Neural cell (in vitro differentiated cells): ENCODE results near the gene SEPTIN8. TPM values are rescaled to one million over a fixed set of nuclear protein-coding genes. Genes with fewer than 3 reads are reported as not detected.

Experiments
- H2AFZ ChIP-seq: fragments of 200-600, 300-800 bp; sonication (generic), shearing (Covaris generic); 2 replicates; pipeline ENCODE4 v1.6.0; 2014; ENCODE audit warnings: low read depth, mild to moderate bottlenecking, antibody characterized with exemption, low read length, moderate library complexity
- H3F3A ChIP-seq: fragments of 200-600 bp; shearing (Covaris generic); 2 replicates; pipeline ENCODE4 v1.6.1; 2016; ENCODE audit warnings: mild to moderate bottlenecking, moderate library complexity, mixed read lengths, antibody characterized with exemption, low read length; ENCODE audit not compliant: insufficient read depth, poor library complexity, severe bottlenecking
- H3K27ac ChIP-seq: fragments of 200-600, 300-800 bp; sonication (generic), shearing (Covaris generic); 2 replicates; pipeline ENCODE4 v1.5.1; 2014; ENCODE audit warnings: mild to moderate bottlenecking, low read length, moderate library complexity
- H3K27me3 ChIP-seq: fragments of 300-800, 200-600 bp; sonication (generic), shearing (Covaris generic); 2 replicates; pipeline ENCODE4 v1.6.0; 2014; ENCODE audit warnings: mild to moderate bottlenecking, low read depth, low read length, moderate library complexity; ENCODE audit not compliant: insufficient read depth
- H3K36me3 ChIP-seq: fragments of 300-800, 200-600 bp; sonication (generic), shearing (Covaris generic); 2 replicates; pipeline ENCODE4 v1.5.1; 2014; ENCODE audit warnings: mild to moderate bottlenecking, antibody characterized with exemption, low read length, moderate library complexity; ENCODE audit not compliant: insufficient read depth
- H3K4me2 ChIP-seq: fragments of 300-800, 200-600 bp; sonication (generic), shearing (Covaris generic); 2 replicates; pipeline ENCODE4 v1.6.0; 2014; ENCODE audit warnings: mild to moderate bottlenecking, low read length
- H3K4me3 ChIP-seq: fragments of 300-800, 200-600 bp; sonication (generic), shearing (Covaris generic); 2 replicates; pipeline ENCODE4 v1.5.1; 2014; ENCODE audit warnings: mild to moderate bottlenecking, low read length, moderate library complexity
- H3K79me2 ChIP-seq: fragments of 200-600 bp; shearing (Covaris generic); replicated peaks from 2 replicates; pipeline ENCODE4 v1.6.0; 2014; ENCODE audit warnings: mild to moderate bottlenecking, low read length, moderate library complexity; ENCODE audit not compliant: insufficient read depth
- H3K9ac ChIP-seq: fragments of 300-800, 200-600 bp; sonication (generic), shearing (Covaris generic); 2 replicates; pipeline ENCODE4 v1.6.1; 2016; ENCODE audit warnings: mild to moderate bottlenecking, low read length, mixed read lengths
- H3K9me2 ChIP-seq: fragments of 200-600 bp; shearing (Covaris generic); 2 replicates; pipeline ENCODE4 v1.6.1; 2016; ENCODE audit warnings: mild to moderate bottlenecking, low read length, mixed read lengths; ENCODE audit not compliant: insufficient read depth
- H3K9me3 ChIP-seq: fragments of 200-600, 300-800 bp; sonication (generic), shearing (Covaris generic); 2 replicates; pipeline ENCODE4 v1.6.1; 2016; ENCODE audit warnings: mild to moderate bottlenecking, mixed run types, low read length, moderate library complexity, mixed read lengths
- H4K20me1 ChIP-seq: fragments of 200-600 bp; shearing (Covaris generic); 2 replicates; pipeline ENCODE4 v1.6.1; 2016; ENCODE audit warnings: mild to moderate bottlenecking, mixed run types; ENCODE audit not compliant: insufficient read depth
- CTCF ChIP-seq: fragments of 450-650 bp; IDR thresholded peaks from 2 replicates; pipeline ENCODE4 v1.5.1; 2014; ENCODE audit warnings: antibody characterized with exemption, mild to moderate bottlenecking, moderate library complexity; ENCODE audit not compliant: poor library complexity, severe bottlenecking
- EP300 ChIP-seq: fragments of 450-650 bp; conservative IDR thresholded peaks from 2 replicates; pipeline ENCODE4 v1.6.1; 2014; ENCODE audit warnings: antibody characterized with exemption, mild to moderate bottlenecking, moderate library complexity; ENCODE audit not compliant: poor library complexity, severe bottlenecking
- EZH2 ChIP-seq: fragments of 200-600, 300-800 bp; shearing (Covaris generic), sonication (generic); IDR thresholded peaks from 2 replicates; pipeline ENCODE4 v1.6.1; 2014; ENCODE audit warnings: antibody characterized with exemption, low read length, borderline replicate concordance, mild to moderate bottlenecking; ENCODE audit not compliant: insufficient read depth, poor library complexity, severe bottlenecking
- MXI1 ChIP-seq: fragments of 450-650 bp; conservative IDR thresholded peaks from 2 replicates; pipeline ENCODE4 v1.6.1; 2014; ENCODE audit warnings: antibody characterized with exemption, mild to moderate bottlenecking; ENCODE audit not compliant: poor library complexity, severe bottlenecking
- POLR2AphosphoS5 ChIP-seq: IDR thresholded peaks from 2 replicates; pipeline ENCODE4 v1.6.1; 2012
- RAD21 ChIP-seq: fragments of 450-650 bp; conservative IDR thresholded peaks from 2 replicates; pipeline ENCODE4 v1.6.1; 2014; ENCODE audit warnings: antibody characterized with exemption, mild to moderate bottlenecking, moderate library complexity
- REST ChIP-seq: IDR thresholded peaks from 2 replicates; pipeline ENCODE4 v1.6.1; 2012; ENCODE audit warnings: borderline replicate concordance
- SMC3 ChIP-seq: fragments of 450-650 bp; conservative IDR thresholded peaks from 2 replicates; pipeline ENCODE4 v1.6.1; 2014; ENCODE audit warnings: antibody characterized with exemption, mild to moderate bottlenecking, moderate library complexity; ENCODE audit not compliant: poor library complexity
- TAF1 ChIP-seq: IDR thresholded peaks from 2 replicates; pipeline ENCODE4 v1.6.1; 2012; ENCODE audit warnings: low read depth
- polyA plus RNA-seq: library from polyadenylated mRNA; depleted of rRNA; stranded (reverse); fragments of >200 nt; gene quantifications from 2 replicates; pipeline ENCODE4 v1.2.3, GENCODE V29; 2014

The SEPTIN8 gene
- polyA plus RNA-seq, 1 donor from 2014 or later: 37.7 TPM

- Histone ChIP-seq H3K4me3 (no peak overlapping the region), H3K9me2 (no peaks in the 10 kb centered on the region), H3K27me3 (no peaks in the 10 kb centered on the region), H3K9ac (no peak overlapping the region), H3K4me2 (no peak overlapping the region), H3F3A (no peaks in the 10 kb centered on the region), H2AFZ (no peak overlapping the region), H3K79me2 (no peaks in the 10 kb centered on the region), H3K36me3 (no peaks in the 10 kb centered on the region), H4K20me1 (no peaks in the 10 kb centered on the region), H3K9me3 (no peaks in the 10 kb centered on the region), H3K27ac (no peak overlapping the region)
- no peak for TF ChIP-seq RAD21
- TF ChIP-seq CTCF: no peak
- no peak for TF ChIP-seq TAF1
- TF ChIP-seq MXI1: no peak
- TF ChIP-seq SMC3: no peak
Measured at GRCh38 chr5:132760601-132761317, 16.3 kb downstream of the SEPTIN8 start.

- H2AFZ ChIP-seq: no peak overlapping the region
- H3K4me2 ChIP-seq: no peak overlapping the region
- H3K9me3 ChIP-seq: no peaks in the 10 kb centered on the region
- H3F3A ChIP-seq: no peaks in the 10 kb centered on the region
- TF ChIP-seq CTCF: no peak
- no peak for TF ChIP-seq POLR2AphosphoS5
- no peak for TF ChIP-seq MXI1
- no peaks in the 10 kb centered on the region for H4K20me1 ChIP-seq
- no peak overlapping the region for H3K27ac ChIP-seq
- H3K27me3 ChIP-seq: no peaks in the 10 kb centered on the region
- no peaks in the 10 kb centered on the region for H3K9me2 ChIP-seq
- H3K4me3 ChIP-seq: no peak overlapping the region
- no peaks in the 10 kb centered on the region for H3K79me2 ChIP-seq
- H3K36me3 ChIP-seq: no peaks in the 10 kb centered on the region
- H3K9ac ChIP-seq: no peak overlapping the region
Measured at GRCh38 chr5:132760049-132760420, 17.0 kb downstream of the SEPTIN8 start.

- Histone ChIP-seq H3F3A (no peaks in the 10 kb centered on the region), H4K20me1 (no peaks in the 10 kb centered on the region), H3K79me2 (no peaks in the 10 kb centered on the region), H3K27me3 (no peaks in the 10 kb centered on the region), H2AFZ (no peak overlapping the region), H3K9ac (no peak overlapping the region), H3K27ac (no peak overlapping the region), H3K36me3 (no peaks in the 10 kb centered on the region), H3K9me2 (no peaks in the 10 kb centered on the region), H3K9me3 (no peaks in the 10 kb centered on the region), H3K4me2 (no peak overlapping the region), H3K4me3 (no peak overlapping the region)
- no peak for TF ChIP-seq RAD21
- TF ChIP-seq CTCF: no peak
- no peak for TF ChIP-seq EZH2
- TF ChIP-seq EP300: no peak
- TF ChIP-seq SMC3: no peak
- TF ChIP-seq MXI1: no peak
- no peak for TF ChIP-seq POLR2AphosphoS5
- no peak for TF ChIP-seq TAF1
- no peak for TF ChIP-seq REST
Measured at GRCh38 chr5:132759114-132760048, 17.7 kb downstream of the SEPTIN8 start.
